Keratinocyte (primary cell): Measurements from ENCODE around the gene ITGAE. TPM values are rescaled to one million over a fixed set of nuclear protein-coding genes. Genes with fewer than 3 reads are reported as not detected.

ENCODE experiments used
- DNase-seq: peaks from one replicate; pipeline ENCODE4 v3.0.0-alpha.2; 2011; ENCODE audit warnings: low read depth, missing footprints, low spot score
- FAIRE-seq: peaks from 2 replicates; lab custom pipeline; 2011; peaks lifted over from hg19 to GRCh38; lab: Jason Lieb, UNC
- H2AFZ ChIP-seq: 2 replicates; pipeline ENCODE4 v1.6.0; 2012; ENCODE audit warnings: low read length, control low read depth, inconsistent platforms; ENCODE audit not compliant: control insufficient read depth
- H3K27ac ChIP-seq: 2 replicates; pipeline ENCODE4 v1.5.1; 2011; ENCODE audit warnings: low read length; ENCODE audit not compliant: control insufficient read depth, insufficient read depth
- H3K27me3 ChIP-seq: 3 replicates; pipeline ENCODE4 v1.6.0; 2011; ENCODE audit warnings: low read length; ENCODE audit not compliant: control insufficient read depth, insufficient read depth; ENCODE audit errors: extremely low read depth
- H3K36me3 ChIP-seq, 2 experiments: 2 replicates in 1 of 2; 3 replicates in 1 of 2; pipeline ENCODE4 v1.5.1; 2011; ENCODE audit warnings: low read length in 2 of 2, mild to moderate bottlenecking in 1 of 2; ENCODE audit not compliant: control insufficient read depth in 2 of 2, insufficient read depth in 2 of 2; ENCODE audit errors: extremely low read depth in 1 of 2
- H3K4me1 ChIP-seq: 3 replicates; pipeline ENCODE4 v1.5.1; 2011; ENCODE audit warnings: low read length; ENCODE audit not compliant: control insufficient read depth, insufficient read depth; ENCODE audit errors: extremely low read depth
- H3K4me2 ChIP-seq: 3 replicates; pipeline ENCODE4 v1.6.0; 2011; ENCODE audit warnings: low read depth, low read length; ENCODE audit not compliant: control insufficient read depth, insufficient read depth; ENCODE audit errors: extremely low read depth
- H3K4me3 ChIP-seq, 3 experiments: fragments of 200-600 bp in 1 of 3; sonication (generic) in 1 of 3; 2 replicates in 2 of 3; 3 replicates in 1 of 3; pipeline ENCODE4 v1.5.1; 2011 to 2016; ENCODE audit warnings: low read length in 3 of 3, mild to moderate bottlenecking in 3 of 3, control low read depth in 2 of 3, inconsistent platforms in 1 of 3, low read depth in 1 of 3, mixed read lengths in 1 of 3, mixed run types in 1 of 3, moderate library complexity in 1 of 3; ENCODE audit not compliant: control insufficient read depth in 2 of 3, insufficient read depth in 2 of 3; ENCODE audit errors: extremely low read depth in 1 of 3
- H3K79me2 ChIP-seq: 2 replicates; pipeline ENCODE4 v1.6.0; 2012; ENCODE audit warnings: low read length; ENCODE audit not compliant: control insufficient read depth, insufficient read depth
- H3K9ac ChIP-seq: 3 replicates; pipeline ENCODE4 v1.6.0; 2011; ENCODE audit warnings: low read length; ENCODE audit not compliant: control insufficient read depth, insufficient read depth; ENCODE audit errors: extremely low read depth
- H3K9me1 ChIP-seq: 3 replicates; pipeline ENCODE4 v1.6.0; 2011; ENCODE audit warnings: low read length; ENCODE audit not compliant: control insufficient read depth, insufficient read depth; ENCODE audit errors: extremely low read depth
- H3K9me3 ChIP-seq: 2 replicates; pipeline ENCODE4 v1.5.1; 2012; ENCODE audit warnings: low read depth, low read length; ENCODE audit not compliant: control insufficient read depth
- H4K20me1 ChIP-seq: 3 replicates; pipeline ENCODE4 v1.6.0; 2011; ENCODE audit warnings: low read length; ENCODE audit not compliant: control insufficient read depth, insufficient read depth; ENCODE audit errors: extremely low read depth
- CTCF ChIP-seq, 3 experiments: IDR thresholded peaks in 1 of 3; conservative IDR thresholded peaks in 1 of 3; optimal IDR thresholded peaks in 1 of 3; 2 replicates in 2 of 3; 3 replicates in 1 of 3; pipeline versions ENCODE3 to v1.5.1; 2011; ENCODE audit warnings: low read length in 3 of 3, mild to moderate bottlenecking in 3 of 3, moderate library complexity in 2 of 3, control low read depth in 1 of 3, inconsistent platforms in 1 of 3; ENCODE audit not compliant: insufficient read depth in 2 of 3; ENCODE audit errors: extremely low read depth in 1 of 3
- EZH2 ChIP-seq: IDR thresholded peaks from one replicate; pipeline ENCODE4 v1.6.1; 2012; ENCODE audit warnings: inconsistent platforms, mild to moderate bottlenecking, low read length, moderate library complexity
- dilution Hi-C: fragments of 300-500 bp; cut with MboI; formaldehyde crosslinking; loops from one replicate; pipeline ENCODE4 v1.7.0; 2020; ENCODE audit warnings: low sequenced_read_pairs; ENCODE audit not compliant: extremely low pct_ligation_motif_present
- polyA plus RNA-seq, 5 experiments: library from polyadenylated mRNA; depleted of rRNA in 3 of 5; stranded (reverse) in 3 of 5; stranded (forward) in 1 of 5; unstranded in 1 of 5; fragments of >200 nt; gene quantifications; 1 replicate in 1 of 5; 2 replicates in 3 of 5; 3 replicates in 1 of 5; pipeline versions ENCODE4 v1.2.1 to v1.2.3, GENCODE V29; 2011 to 2012; ENCODE audit warnings: missing spikeins in 2 of 5, low read depth in 1 of 5, low replicate concordance in 1 of 5

The ITGAE gene
- polyA plus RNA-seq, 1 donor (not counting 4 experiments of a cell fraction or from before 2014, with no cell fraction given): 66.6 TPM

GRCh38 chr17:3771140-3771539 lies 29.8 kb downstream of the ITGAE start:
- H2AFZ ChIP-seq: no peak overlapping the region

GRCh38 chr17:3770466-3770865 lies 30.5 kb downstream of the ITGAE start:
- Histone ChIP-seq H3K27ac (no peak overlapping the region), H3K27me3 (no peaks in the 10 kb centered on the region)
- no peak for FAIRE-seq

More at GRCh38 chr17:3771140-3771539, 29.8 kb downstream of the ITGAE start:
- no peaks in the 10 kb centered on the region for H3K9me1 ChIP-seq
- no peaks in the 10 kb centered on the region for H4K20me1 ChIP-seq
- TF ChIP-seq CTCF (optimal IDR thresholded peaks at IDR 0.05 in 1 of 3, IDR thresholded peaks at IDR 0.05 in 1 of 3, conservative IDR thresholded peaks at IDR 0.05 in 1 of 3; ENCODE audit: extremely low read depth in 1 of 3, insufficient read depth in 2 of 3, low read length in 3 of 3) (no peak), EZH2 (no peak)
- no peaks in the 10 kb centered on the region for H3K4me1 ChIP-seq
- H3K9me3 ChIP-seq: no peaks in the 10 kb centered on the region
- H3K4me3 ChIP-seq: no peak overlapping the region
- no peaks in the 10 kb centered on the region for H3K79me2 ChIP-seq
- no peaks in the 10 kb centered on the region for H3K27me3 ChIP-seq
- FAIRE-seq (no peak), DNase-seq (no peak)
- no peak overlapping the region for H3K4me2 ChIP-seq
- H3K36me3 ChIP-seq: no peaks in the 10 kb centered on the region
- no peak overlapping the region for H3K9ac ChIP-seq
- H3K27ac ChIP-seq: no peak overlapping the region
- dilution Hi-C loops: no loop called here

More at GRCh38 chr17:3770466-3770865, 30.5 kb downstream of the ITGAE start:
- H3K4me2 ChIP-seq: no peak overlapping the region
- TF ChIP-seq EZH2 (no peak), CTCF (optimal IDR thresholded peaks at IDR 0.05 in 1 of 3, IDR thresholded peaks at IDR 0.05 in 1 of 3, conservative IDR thresholded peaks at IDR 0.05 in 1 of 3; ENCODE audit: extremely low read depth in 1 of 3, insufficient read depth in 2 of 3, low read length in 3 of 3) (no peak)
- no peaks in the 10 kb centered on the region for H3K4me1 ChIP-seq
- no peak overlapping the region for H2AFZ ChIP-seq
- H3K9me3 ChIP-seq: no peaks in the 10 kb centered on the region
- no peak for DNase-seq
- dilution Hi-C loops: no loop called here
- H3K4me3 ChIP-seq: no peak overlapping the region
- no peaks in the 10 kb centered on the region for H3K79me2 ChIP-seq
- no peaks in the 10 kb centered on the region for H3K36me3 ChIP-seq
- H3K9me1 ChIP-seq: no peaks in the 10 kb centered on the region
- H3K9ac ChIP-seq: no peak overlapping the region
- H4K20me1 ChIP-seq: no peaks in the 10 kb centered on the region
